Erythroblast (primary cell): ENCODE measurements around the gene MAP3K13.

Experiments used
- GATA1 ChIP-seq: IDR thresholded peaks from 2 replicates; pipeline ENCODE4 v1.6.1; 2011; ENCODE audit warnings: low read depth, mild to moderate bottlenecking, control low read depth, low read length, moderate library complexity
- POLR2A ChIP-seq: IDR thresholded peaks from 2 replicates; pipeline ENCODE4 v1.6.1; 2011; ENCODE audit warnings: mild to moderate bottlenecking, low read length

DNA sequence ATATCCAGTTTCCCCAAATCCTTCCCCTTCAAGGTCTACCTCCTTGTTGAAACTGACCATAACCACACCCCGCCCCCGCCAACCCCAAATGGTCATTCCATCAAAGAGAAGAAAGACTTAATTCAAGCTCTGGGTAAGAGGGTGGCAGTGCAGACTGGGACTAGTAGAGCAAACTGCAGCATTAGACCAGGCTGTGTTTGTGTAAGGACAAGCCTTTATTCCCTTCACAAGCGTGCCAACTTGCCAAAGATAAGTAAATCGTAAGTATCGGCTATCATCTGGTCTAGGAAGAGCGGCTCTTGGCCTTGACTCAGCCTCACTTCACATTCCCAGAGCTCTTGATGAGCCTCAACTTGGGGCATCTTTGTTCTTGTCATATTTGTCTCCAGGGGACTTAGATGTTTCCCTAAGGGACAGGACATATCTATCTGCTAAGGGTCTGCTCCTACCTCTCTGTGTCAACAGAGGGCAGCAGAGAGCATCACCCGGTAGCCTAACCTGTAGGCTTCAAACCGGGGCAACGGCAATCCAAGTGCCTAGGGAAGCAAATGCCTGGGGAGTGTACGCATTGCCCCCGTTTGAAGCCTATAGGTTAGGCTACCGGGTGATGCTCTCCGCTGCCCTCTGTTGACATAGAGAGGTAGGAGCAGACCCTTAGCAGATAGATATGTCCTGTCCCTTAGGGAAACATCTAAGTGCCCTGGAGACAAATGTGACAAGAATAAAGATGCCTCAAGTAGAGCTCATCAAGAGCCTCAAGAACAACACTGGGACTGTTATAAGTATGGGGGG is 8.9 kb upstream of the MAP3K13 start:
- no peak for TF ChIP-seq POLR2A
- TF ChIP-seq GATA1 = no peak
